HuH-7 (cell line): ENCODE data around the gene SCP2.
"Not testable (repeated sequence)": the region's sequence is repeated elsewhere in the genome, so short reads cannot be mapped to it uniquely, and the experiment has no call there.

ENCODE experiments used
- DNase-seq: peaks from one replicate; pipeline ENCODE4 v3.0.0; 2011; ENCODE audit warnings: low spot score

Gene SCP2

GRCh38 chr1:52917156-52917555 lies 9.9 kb upstream of the SCP2 start:
- no peak for DNase-seq

GRCh38 chr1:52917581-52917980 lies 9.5 kb upstream of the SCP2 start:
- no peak for DNase-seq

GRCh38 chr1:52918201-52918600 lies 8.9 kb upstream of the SCP2 start:
- no peak for DNase-seq

- DNase-seq, result no peak
Measured at GRCh38 chr1:52919051-52919722, 7.9 kb upstream of the SCP2 start.

- no peak for DNase-seq
Measured at GRCh38 chr1:52919723-52920483, 7.2 kb upstream of the SCP2 start.

- DNase-seq, result peak; percentile 48
Measured at GRCh38 chr1:52920791-52921291, 6.2 kb upstream of the SCP2 start.

GRCh38 chr1:52925571-52926005 lies 1.5 kb upstream of the SCP2 start:
- peak; percentile 77 for DNase-seq

GRCh38 chr1:52926864-52927211 lies 238 bp upstream of the SCP2 start:
- no peak for DNase-seq

GRCh38 chr1:52928015-52928404 lies 934 bp downstream of the SCP2 start:
- DNase-seq, result no peak

- DNase-seq, result no peak
Measured at GRCh38 chr1:52929019-52929418, 1.9 kb downstream of the SCP2 start.

- no peak for DNase-seq
Measured at GRCh38 chr1:52937433-52938182, 10.5 kb downstream of the SCP2 start.

GRCh38 chr1:52938183-52938451 lies 11.0 kb downstream of the SCP2 start:
- no peak for DNase-seq

GRCh38 chr1:52943876-52944416 lies 16.9 kb downstream of the SCP2 start:
- DNase-seq, result no peak

GRCh38 chr1:52944566-52944965 lies 17.5 kb downstream of the SCP2 start:
- no peak for DNase-seq

GRCh38 chr1:52947490-52947889 lies 20.4 kb downstream of the SCP2 start:
- no peak for DNase-seq

GRCh38 chr1:52949602-52950001 lies 22.5 kb downstream of the SCP2 start:
- not testable (repeated sequence) for DNase-seq

GRCh38 chr1:52952112-52952511 lies 25.0 kb downstream of the SCP2 start:
- DNase-seq, result no peak

- peak; percentile 10 for DNase-seq
Measured at GRCh38 chr1:52955129-52955970, 28.3 kb downstream of the SCP2 start.

GRCh38 chr1:52963101-52963500 lies 36.0 kb downstream of the SCP2 start:
- no peak for DNase-seq

- no peak for DNase-seq
Measured at GRCh38 chr1:52967666-52968065, 40.6 kb downstream of the SCP2 start.

GRCh38 chr1:52969234-52969633 lies 42.2 kb downstream of the SCP2 start:
- DNase-seq, result not testable (repeated sequence)

- DNase-seq, result peak; percentile 8
Measured at GRCh38 chr1:52970149-52970548, 43.1 kb downstream of the SCP2 start.
